ENCODE results near the gene NUP133.
A peak's percentile ranks its signal among the peaks of the same experiment; 100 is the strongest.
"Not testable (repeated sequence)": the region's sequence is repeated elsewhere in the genome, so short reads cannot be mapped to it uniquely, and the experiment has no call there.

Gene NUP133

GRCh38 chr1:229507951-229508822 lies at the start of gene NUP133:
Gene NUP133 (minus strand): TSS chr1:229508341. CDS start chr1:229508249, 92 bp downstream.
- DNase-seq: peak; percentile 98

GRCh38 chr1:229557200-229557850 lies 49.2 kb upstream of the NUP133 start:
- DNase-seq: no peak

- no peak for DNase-seq
Observed at GRCh38 chr1:229554886-229555621, 46.9 kb upstream of the NUP133 start.

- DNase-seq: no peak
Observed at GRCh38 chr1:229553621-229554130, 45.5 kb upstream of the NUP133 start.

- DNase-seq: no peak
Observed at GRCh38 chr1:229552732-229553131, 44.6 kb upstream of the NUP133 start.

GRCh38 chr1:229550812-229551567 lies 42.8 kb upstream of the NUP133 start:
- DNase-seq: no peak

GRCh38 chr1:229547542-229547941 lies 39.4 kb upstream of the NUP133 start:
- no peak for DNase-seq

GRCh38 chr1:229544587-229544986 lies 36.4 kb upstream of the NUP133 start:
- no peak for DNase-seq

GRCh38 chr1:229539863-229540506 lies 31.8 kb upstream of the NUP133 start:
- DNase-seq: no peak

GRCh38 chr1:229538945-229539344 lies 30.8 kb upstream of the NUP133 start:
- DNase-seq: no peak

GRCh38 chr1:229537894-229538293 lies 29.8 kb upstream of the NUP133 start:
- no peak for DNase-seq

- DNase-seq: no peak
Observed at GRCh38 chr1:229536982-229537381, 28.8 kb upstream of the NUP133 start.

- no peak for DNase-seq
Observed at GRCh38 chr1:229535230-229535629, 27.1 kb upstream of the NUP133 start.

GRCh38 chr1:229531326-229531725 lies 23.2 kb upstream of the NUP133 start:
- DNase-seq: no peak

- DNase-seq: no peak
Observed at GRCh38 chr1:229529639-229530038, 21.5 kb upstream of the NUP133 start.

- DNase-seq: no peak
Observed at GRCh38 chr1:229526695-229527094, 18.6 kb upstream of the NUP133 start.

- no peak for DNase-seq
Observed at GRCh38 chr1:229523052-229523451, 14.9 kb upstream of the NUP133 start.

GRCh38 chr1:229514578-229515275 lies 6.6 kb upstream of the NUP133 start:
- peak; percentile 45 for DNase-seq

- not testable (repeated sequence) for DNase-seq
Observed at GRCh38 chr1:229511625-229512024, 3.5 kb upstream of the NUP133 start.

GRCh38 chr1:229511201-229511600 lies 3.1 kb upstream of the NUP133 start:
- DNase-seq: not testable (repeated sequence)

GRCh38 chr1:229509576-229509975 lies 1.4 kb upstream of the NUP133 start:
- no peak for DNase-seq
